ENCODE measurements around the gene LILRA6.
"Not testable (repeated sequence)": the region's sequence is repeated elsewhere in the genome, so short reads cannot be mapped to it uniquely, and the experiment has no call there.

LILRA6 gene

DNA sequence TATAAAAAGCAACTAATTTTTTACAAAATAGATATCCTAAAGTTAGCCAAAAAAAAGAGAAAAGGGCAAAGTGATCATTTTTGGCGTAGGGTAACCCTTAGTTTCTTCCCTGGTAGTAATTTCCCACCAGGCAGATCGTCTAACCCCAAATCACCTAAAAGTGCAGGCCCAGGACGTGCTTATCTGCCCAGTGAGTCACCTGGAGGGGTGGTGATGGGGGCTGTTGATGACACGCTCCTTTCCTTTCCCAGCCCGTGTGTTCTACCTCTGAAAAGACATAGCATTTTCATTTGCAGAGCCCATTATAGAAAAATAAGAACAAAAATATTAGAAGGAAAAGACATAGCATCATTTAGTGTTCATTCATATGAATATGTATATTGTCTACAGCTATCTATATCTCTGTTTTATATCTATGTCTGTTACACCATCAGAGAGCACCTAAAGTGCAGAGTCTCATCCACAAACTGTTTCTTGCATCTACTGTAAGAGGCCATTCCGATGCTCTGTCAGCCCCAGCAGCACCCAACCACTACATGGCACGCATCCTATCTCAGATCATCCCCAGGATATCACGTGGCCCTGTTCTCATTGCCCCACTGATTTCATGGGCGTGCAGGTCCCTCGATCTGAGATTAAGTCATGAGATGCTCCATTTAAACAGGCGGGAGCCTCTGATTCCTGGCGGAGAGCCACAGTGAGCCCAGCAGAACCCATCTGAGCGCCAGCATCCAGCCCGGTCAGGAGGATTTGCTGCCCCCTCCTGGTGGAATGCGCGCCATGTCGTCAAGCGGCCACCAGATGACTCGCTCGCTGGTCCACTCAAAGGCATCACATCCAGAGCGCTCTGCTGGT, 11.3 kb downstream of the LILRA6 start:
- DNase-seq (ENCODE audit: low read depth) = peak; percentile 86

DNA sequence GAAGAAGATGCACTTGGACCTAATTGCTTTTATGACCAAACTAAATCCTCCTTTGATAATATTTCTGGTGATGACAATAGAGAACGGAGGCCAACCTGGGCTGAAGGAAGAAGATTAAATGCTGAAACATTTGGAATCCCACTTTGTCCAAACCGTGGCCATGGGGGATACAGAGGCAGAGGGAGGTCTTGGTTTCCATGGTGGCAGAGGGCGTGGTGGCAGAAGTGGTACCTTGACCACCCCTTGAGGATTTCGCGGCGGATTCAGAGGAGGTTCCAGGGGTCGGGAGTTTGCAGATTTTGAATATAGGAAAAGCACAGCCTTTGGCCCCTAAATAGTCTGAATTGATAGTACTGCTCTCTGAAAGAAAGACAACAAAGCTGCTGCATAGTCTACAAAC, 12.6 kb downstream of the LILRA6 start:
- DNase-seq (ENCODE audit: low read depth) = no peak

DNA sequence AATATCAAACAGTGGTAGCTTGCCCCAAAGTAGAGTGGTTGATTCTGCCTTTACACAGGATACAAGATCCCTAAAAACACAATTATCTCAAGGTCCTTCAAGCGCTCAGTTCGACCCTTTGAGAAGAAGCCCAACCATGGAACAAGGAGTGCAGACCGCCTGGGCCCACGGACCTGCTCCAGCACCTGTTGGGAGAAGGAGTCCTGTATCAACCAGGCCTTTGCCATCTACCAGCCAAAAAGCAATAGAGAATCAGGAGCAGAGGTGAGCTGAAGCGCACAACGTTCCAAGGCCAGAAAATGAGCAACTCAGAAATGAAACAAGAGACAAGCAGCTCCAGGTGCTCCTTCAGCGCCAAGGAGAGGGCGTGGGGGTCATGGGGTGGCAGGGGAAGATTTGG, 13.4 kb downstream of the LILRA6 start:
- DNase-seq (ENCODE audit: low read depth) = no peak

DNA sequence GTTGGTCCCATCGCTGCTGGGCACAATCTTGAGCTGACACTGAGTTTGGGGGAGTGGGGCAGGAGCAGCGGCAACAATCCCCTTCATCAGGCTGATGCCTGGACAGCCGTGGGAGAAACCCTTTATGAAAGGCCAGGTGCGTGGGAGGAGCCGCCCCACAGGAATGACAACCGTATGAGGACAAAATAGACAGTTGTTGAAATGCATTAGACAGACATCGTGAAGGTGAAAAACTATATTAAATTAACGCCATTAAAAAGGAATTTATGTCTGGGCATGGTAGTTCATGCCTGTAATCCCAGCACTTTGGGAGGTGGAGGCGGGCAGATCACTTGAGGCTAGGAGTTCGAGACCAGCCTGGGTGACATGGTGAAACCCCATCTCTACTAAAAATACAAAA, 18.0 kb downstream of the LILRA6 start:
- DNase-seq (ENCODE audit: low read depth) = not testable (repeated sequence)

DNA sequence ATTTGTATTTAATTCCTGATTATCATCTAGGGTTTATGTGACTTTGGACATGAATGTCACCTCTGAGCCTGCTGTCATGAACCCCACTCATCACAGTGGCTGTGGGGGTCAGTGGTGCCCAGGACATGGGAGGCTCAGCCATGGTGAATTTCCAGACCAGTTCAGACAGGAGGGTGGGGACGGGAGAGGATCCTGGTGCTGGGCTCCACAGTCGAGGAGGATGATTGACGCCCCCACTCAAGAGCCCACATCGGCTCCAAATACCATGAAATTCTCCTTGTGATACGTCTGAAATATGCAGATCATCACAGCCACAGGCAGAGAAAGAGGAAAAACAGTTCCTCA, 18.7 kb downstream of the LILRA6 start:
- not testable (repeated sequence) for DNase-seq (ENCODE audit: low read depth)

DNA sequence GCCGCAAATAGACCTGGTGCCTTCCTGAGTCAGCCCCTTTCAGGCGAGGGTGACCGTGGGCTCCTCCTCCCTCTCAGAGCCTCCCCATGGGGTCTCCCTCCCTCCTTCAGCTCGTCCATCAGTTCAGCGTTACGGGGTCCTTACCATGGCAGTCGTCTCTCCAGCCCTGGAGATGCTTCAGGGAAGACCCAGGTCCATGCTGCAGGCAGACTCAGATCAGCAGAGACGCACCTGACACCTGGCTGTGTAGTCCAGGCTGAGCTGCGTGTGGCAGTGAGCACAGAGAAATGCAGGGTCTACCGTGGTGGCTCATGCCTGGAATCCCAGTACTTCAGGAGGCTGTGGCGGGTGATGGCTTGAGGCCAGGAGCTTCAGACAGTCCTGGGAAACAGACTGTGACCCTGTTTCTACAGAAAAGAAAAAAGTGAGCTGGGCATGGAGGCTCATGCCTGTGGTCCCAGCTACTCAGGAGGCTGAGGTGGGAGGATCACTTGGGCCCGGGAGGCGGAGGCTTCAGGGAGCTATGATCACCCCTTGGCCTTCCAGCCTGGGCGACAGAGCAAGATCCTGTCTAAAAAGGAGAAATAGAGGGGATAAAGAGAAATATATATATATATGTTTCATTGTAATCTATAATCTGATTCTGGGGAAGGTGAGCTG, 19.2 kb downstream of the LILRA6 start:
- DNase-seq (ENCODE audit: low read depth) = not testable (repeated sequence)

DNA sequence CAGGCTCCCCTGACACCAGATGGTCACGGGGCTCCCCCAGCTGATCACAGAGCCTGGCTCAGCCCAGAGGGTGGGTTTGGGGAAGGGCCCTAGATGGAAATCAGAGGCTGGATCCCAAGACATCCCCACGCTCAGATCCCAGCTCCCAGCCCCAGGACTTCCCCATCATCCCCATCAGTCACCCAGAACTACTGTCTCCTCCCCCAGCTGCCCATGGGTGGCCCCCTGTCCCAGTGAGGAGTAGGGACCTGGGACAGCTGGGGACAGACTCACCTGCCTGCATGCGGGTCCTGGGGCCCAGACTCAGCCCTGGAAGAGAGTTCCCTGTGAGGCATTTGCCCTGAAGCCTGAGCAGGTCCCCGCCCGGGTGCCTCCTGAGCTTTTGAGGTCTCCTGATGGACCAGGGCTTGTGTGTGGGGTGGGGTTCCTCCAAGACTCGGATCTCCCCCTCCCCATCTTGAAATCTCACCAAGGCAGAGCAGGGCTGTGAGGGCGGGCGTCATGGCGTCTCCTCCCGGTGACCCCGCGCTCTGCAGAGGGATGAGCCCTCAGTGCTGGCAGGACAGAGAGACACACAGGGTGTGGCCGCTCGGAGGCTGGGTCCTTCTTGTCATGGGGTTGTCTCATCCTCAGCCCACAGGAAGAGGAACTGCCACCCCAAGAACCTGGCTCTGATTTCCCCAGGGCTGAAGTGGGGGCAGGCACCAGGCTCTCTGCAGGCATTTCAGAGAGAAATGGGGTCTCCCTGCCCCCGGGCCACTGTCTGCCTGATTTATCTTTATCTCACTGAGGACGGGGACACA, 19.9 kb downstream of the LILRA6 start, which contains the start of gene LILRB3:
Gene LILRB3, minus strand, starts transcription at position 534 of the 803 bp plus-strand sequence. Its CDS starts 31 bp downstream, at position 503.
- DNase-seq (ENCODE audit: low read depth) = not testable (repeated sequence)

DNA sequence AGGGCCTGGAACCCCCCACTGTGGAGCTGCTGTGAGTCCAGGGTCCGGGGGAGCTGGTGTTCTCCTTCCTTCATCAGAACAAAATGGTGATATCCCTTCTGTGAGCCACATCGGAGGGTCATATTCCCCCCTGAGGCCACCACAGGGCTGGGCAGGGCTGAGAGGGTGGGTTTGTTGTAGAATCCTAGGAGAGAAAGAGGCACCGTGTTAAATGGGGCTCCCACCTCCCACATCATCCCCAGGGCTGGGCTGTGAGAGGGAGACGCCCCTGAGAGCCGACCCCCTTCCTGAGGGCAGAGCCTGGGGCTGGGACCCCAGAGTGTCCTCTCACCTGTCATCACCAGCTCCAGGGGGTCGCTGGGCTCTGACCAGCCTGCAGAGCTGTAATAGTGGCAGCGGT, 20.6 kb downstream of the LILRA6 start:
- DNase-seq (ENCODE audit: low read depth) = not testable (repeated sequence)

DNA sequence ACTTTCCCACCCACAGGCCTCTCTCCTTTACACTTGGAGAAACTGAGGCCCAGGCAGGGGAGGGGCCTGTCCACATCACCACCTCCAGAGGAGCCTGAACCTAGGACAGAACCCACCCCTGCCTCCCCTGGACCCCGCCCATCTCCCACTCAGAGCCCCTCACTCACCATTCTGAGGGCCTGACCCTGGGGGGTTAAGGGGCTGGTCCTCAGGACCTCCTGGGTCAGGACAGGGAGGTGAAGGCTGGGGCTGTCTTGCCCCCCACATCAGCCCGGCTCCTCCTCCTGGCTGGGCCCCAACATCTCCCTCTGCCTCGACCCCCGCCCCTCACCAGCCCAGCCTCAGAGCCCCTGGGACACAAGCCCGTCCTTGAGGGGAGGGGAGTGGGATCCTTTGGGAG, 22.9 kb downstream of the LILRA6 start:
- not testable (repeated sequence) for DNase-seq (ENCODE audit: low read depth)

DNA sequence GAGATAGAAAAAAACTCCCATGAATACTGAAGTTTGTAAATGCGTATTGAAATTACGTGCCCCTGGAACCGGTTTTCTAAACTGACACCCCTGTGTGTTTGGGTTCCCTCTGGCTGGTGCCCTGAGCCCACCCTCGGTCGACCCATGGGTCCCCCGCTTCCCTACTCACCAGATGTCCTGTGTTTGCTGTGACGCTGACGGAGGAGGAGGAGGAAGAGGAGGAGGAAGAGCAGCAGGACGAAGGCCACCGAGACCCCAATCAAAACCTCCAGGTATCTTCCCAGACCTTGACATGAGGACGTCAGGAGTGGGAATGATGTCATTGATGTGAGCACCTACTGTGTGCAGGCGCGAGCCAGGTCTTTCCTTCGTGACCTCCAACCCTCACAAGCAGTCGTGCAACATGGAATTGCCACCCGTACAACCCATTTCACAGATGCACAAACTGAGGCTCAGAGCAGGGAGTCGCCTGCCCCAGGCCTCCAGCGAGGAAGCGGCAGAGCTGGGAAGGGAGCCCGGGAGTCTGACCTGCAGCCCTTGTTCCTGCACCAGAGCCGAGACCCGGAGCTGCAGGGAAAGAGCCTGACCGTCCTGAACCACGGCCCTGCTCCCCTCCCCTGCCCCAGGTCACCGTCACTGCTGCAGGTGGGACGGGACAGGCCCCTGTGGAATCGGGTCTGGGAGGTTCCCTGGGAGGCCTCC, 23.5 kb downstream of the LILRA6 start:
- DNase-seq (ENCODE audit: low read depth) = no peak

DNA sequence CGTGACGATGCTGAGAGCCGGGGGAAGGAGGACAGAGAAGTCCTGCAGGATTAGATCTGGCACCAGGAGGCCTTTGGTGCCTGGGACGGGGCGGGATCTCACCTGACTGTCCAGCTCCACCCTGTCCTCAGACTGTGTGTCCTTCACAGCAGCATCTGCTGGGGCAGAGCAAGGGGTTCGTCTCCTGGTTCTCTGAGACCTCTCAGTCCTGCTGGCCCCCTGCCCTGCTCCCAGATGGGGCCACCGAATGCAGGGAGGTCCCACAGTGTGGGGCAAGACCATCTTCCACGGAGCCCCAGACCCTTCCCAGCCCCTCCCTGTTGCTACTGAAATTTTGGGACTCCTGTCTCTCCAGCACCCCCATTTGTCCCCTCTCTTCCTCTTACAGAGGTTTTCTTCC, 24.3 kb downstream of the LILRA6 start:
- no peak for DNase-seq (ENCODE audit: low read depth)

DNA sequence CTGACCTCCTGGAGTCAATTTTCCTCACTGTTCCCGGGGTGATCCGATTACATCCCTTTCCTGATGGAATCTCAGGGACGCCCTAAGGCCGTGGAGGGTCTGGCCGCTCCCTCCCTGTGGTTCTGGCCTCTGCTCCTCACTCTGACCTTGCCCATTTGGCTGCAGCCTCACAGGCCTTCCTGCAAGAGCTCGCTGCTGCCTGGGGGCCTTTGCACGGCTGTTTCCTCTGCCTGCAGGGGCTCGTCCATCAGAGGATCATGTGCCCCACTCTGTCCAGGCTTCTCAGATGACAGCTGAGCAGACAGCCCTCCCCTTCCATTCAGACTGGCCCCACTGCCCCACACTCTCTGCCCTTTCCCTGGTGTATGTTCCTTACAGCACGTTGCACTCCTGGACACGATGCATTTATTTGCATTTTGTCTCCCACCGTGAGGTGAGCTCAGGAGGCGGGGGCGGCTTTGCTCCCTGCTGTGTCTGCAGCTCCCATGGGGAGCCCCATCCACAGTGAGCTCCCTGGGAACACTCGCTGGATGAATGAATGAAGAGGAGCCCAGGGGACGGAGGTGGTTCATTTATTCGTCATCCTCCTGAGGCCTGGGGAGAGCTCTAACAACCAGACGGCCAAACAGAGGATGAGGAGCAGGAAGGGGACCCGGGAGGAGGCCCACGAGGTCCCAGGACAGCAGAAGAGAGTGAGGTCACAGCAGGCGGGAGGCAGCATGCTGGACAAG, 24.9 kb downstream of the LILRA6 start:
- not testable (repeated sequence) for DNase-seq (ENCODE audit: low read depth)

DNA sequence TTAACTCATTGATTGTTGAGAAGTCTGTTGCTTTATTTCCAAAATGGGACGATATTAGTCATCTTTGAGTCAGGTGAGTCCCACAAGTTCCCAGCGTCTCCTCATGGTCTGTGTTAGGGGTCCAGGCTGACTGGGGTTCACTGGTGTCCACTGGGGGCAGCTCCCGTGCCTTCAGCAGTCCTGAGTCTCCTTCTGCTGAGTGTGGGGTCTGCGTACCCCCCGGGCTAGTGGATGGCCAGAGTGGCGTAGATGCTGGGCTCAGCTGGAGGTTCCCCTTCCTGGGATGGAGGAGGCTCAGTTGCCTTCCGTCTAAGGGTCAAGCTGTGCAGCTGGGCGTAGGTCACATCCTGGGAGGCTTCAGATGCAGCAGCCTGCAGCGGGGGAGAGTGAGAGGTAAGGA, 25.7 kb downstream of the LILRA6 start:
- no peak for DNase-seq (ENCODE audit: low read depth)

DNA sequence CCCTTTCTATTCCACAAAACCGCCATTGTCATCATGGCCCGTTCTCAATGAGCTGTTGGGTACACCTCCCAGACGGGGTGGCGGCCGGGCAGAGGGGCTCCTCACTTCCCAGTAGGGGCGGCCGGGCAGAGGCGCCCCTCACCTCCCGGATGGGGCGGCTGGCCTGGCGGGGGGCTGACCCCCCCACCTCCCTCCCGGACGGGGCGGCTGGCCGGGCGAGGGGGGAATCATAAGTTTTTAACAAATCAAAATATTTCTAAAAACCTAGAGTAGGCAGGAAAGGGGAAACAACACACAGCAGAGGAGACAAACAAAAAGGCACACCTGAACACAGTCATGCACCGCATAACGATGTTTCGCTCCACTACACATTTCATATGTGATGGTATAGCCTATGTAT, 27.9 kb downstream of the LILRA6 start:
- DNase-seq (ENCODE audit: low read depth) = not testable (repeated sequence)

DNA sequence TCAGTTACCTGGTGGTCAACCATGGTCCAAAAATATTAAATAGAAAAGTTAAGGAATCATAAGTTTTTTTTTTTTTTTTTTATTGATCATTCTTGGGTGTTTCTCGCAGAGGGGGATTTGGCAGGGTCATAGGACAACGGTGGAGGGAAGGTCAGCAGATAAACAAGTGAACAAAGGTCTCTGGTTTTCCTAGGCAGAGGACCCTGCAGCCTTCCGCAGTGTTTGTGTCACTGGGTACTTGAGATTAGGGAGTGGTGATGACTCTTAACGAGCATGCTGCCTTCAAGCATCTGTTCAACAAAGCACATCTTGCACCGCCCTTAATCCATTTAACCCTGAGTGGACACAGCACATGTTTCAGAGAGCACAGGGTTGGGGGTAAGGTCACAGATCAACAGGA, 28.4 kb downstream of the LILRA6 start:
- DNase-seq (ENCODE audit: low read depth) = not testable (repeated sequence)

DNA sequence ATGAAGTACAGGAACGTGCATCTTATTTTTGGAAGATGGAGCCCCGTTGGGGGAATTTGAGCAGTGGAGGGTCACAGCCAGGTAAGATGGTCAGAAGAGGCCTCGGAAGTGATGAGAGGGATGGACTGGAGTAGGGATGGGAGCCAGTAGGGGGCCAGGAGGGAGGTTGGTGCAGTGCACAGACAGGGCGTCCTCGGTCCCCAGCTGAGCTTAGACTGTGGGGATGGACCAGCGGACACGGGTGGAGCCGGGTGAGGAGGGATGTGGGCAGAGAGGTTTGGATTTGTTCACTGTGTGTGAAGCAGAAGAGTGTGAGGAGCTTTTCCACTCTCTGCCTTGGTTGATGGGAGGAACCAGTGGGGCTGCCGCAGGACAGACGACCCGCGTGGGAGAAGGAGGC, 31.4 kb downstream of the LILRA6 start:
- DNase-seq (ENCODE audit: low read depth) = no peak

DNA sequence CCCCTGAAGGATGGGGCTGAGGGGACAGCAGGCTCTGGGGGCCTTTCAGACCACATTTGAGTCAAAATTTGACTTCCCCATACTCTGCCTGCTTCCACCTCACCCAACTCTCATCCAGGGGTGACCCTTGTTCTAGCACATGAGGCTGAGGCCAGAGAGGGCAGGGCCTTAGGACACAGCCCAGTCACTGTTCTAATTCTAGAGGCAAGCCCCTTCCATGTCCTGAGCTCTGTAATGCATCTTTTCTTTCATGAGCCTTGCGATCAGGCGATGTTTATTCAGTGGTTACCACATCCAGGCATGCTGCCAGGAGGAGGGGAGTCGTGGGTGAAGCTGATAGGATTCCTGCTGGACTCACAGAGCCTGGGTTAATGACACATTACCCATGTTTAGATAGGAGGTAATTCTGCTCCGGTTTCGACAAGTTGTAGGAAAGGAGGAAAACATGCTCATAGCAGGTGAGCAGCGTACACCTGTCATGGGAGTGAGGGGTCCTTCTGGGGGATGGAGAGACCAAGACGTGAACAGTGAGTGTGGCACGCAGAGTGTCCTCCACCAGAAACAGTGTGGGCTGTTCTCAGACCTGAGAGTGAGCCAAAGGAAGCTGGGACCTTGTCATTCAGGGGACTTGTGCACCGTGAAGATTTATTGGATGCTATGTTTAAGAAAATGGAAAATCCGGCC, 32.6 kb downstream of the LILRA6 start:
- no peak for DNase-seq (ENCODE audit: low read depth)

DNA sequence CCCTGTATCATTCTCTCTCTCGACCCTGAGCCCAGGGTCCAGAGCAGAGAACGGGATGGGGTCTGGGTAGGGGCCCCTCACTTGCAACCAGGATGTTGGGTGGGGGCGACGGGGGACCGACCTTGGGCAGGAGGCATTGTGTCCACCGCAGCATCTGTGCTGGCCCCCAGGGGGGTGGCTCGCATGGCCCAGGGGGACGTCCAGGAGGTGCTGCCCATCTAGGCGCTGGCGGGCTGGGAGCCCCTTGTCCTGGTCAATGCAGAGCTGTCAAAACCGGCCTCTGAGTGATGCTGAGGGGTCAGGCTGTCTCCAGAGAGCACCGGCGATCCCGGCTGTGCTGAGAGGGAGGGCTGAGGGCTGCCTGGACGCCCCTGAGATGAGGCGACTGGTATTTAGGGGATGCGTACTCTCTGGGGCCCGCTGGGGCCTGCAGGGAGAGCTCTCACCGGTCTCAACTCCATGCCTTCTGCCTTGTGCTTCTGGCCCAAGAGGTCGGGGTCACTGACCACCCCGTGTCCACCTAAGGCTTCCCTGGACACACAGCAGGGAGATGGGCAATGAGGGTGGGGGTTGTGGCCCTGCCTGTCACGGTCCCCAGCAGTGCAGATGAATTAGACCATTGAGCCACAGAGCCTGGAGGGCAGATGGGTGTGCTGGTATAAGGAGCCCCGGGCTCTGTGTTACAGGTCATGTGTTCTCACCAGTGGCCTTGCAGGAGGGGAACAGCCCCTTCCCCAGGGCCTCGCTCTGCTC, 33.4 kb downstream of the LILRA6 start:
- DNase-seq (ENCODE audit: low read depth) = no peak

DNA sequence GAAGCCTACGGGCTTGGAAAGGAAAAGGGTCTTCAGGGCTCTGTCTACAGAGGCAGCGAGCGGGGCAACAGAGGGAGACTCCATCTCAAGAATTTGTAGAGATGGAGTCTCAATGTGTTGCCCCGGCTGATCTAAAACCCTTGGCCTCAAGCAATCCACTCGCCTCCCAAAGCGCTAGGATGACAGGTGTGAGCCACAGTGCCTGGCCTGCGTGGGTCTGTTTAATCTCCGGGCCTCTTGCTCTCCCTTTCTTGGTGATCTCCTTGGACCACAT, 33.9 kb downstream of the LILRA6 start:
- no peak for DNase-seq (ENCODE audit: low read depth)

Measured in activated T-cell treated with anti-CD3 and anti-CD28 coated beads for 1 hour (primary cell).